ENCODE data around the gene EXOSC7. TPM values are rescaled to one million over a fixed set of nuclear protein-coding genes. Genes with fewer than 3 reads are reported as not detected.

Gene EXOSC7
- polyA plus RNA-seq, 1 donor from 2014 or later: 87.5 TPM

GRCh38 chr3:45011756-45012508 is 35.9 kb downstream of the EXOSC7 start:
- no peaks in the 10 kb centered on the region for H3K27me3 ChIP-seq (ENCODE audit: insufficient read depth, low read depth, low read length)
- TF ChIP-seq EP300 (conservative IDR thresholded peaks at IDR 0.05; ENCODE audit: poor library complexity, severe bottlenecking): no peak
- no peak for TF ChIP-seq TAF1 (IDR thresholded peaks at IDR 0.05; ENCODE audit: low read depth)
- no peak for TF ChIP-seq EZH2 (IDR thresholded peaks at IDR 0.05; ENCODE audit: borderline replicate concordance, insufficient read depth, low read length, poor library complexity, severe bottlenecking)
- no peak for TF ChIP-seq SMC3 (conservative IDR thresholded peaks at IDR 0.05; ENCODE audit: poor library complexity)
- no peak for TF ChIP-seq RAD21 (conservative IDR thresholded peaks at IDR 0.05)
- TF ChIP-seq MXI1 (conservative IDR thresholded peaks at IDR 0.05; ENCODE audit: poor library complexity, severe bottlenecking): no peak
- no peak for TF ChIP-seq REST (IDR thresholded peaks at IDR 0.05; ENCODE audit: borderline replicate concordance)
- no peak for TF ChIP-seq POLR2AphosphoS5 (IDR thresholded peaks at IDR 0.05)
- TF ChIP-seq CTCF (IDR thresholded peaks at IDR 0.05; ENCODE audit: poor library complexity, severe bottlenecking): no peak
- no peak overlapping the region for H2AFZ ChIP-seq (ENCODE audit: low read depth, low read length)
- no peaks in the 10 kb centered on the region for H3F3A ChIP-seq (ENCODE audit: insufficient read depth, low read length, poor library complexity, severe bottlenecking)
- no peak overlapping the region for H3K27ac ChIP-seq (ENCODE audit: low read length)
- H3K9me3 ChIP-seq (ENCODE audit: low read length): no peaks in the 10 kb centered on the region
- H3K9me2 ChIP-seq (ENCODE audit: insufficient read depth, low read length): no peaks in the 10 kb centered on the region
- no peak overlapping the region for H3K4me3 ChIP-seq (ENCODE audit: low read length)
- H3K79me2 ChIP-seq (replicated peaks; ENCODE audit: insufficient read depth, low read length): no peaks in the 10 kb centered on the region
- no peaks in the 10 kb centered on the region for H3K36me3 ChIP-seq (ENCODE audit: insufficient read depth, low read length)
- no peak overlapping the region for H3K9ac ChIP-seq (ENCODE audit: low read length)
- H4K20me1 ChIP-seq (ENCODE audit: insufficient read depth): no peaks in the 10 kb centered on the region
- H3K4me2 ChIP-seq (ENCODE audit: low read length): no peak overlapping the region

- H3K36me3 ChIP-seq (ENCODE audit: insufficient read depth, low read length): no peaks in the 10 kb centered on the region
These were observed 36.5 kb downstream of the EXOSC7 start for GRCh38 chr3:45012577-45012976.

More at GRCh38 chr3:45012577-45012976, 36.5 kb downstream of the EXOSC7 start:
- no peak overlapping the region for H3K4me3 ChIP-seq (ENCODE audit: low read length)
- no peaks in the 10 kb centered on the region for H3K9me3 ChIP-seq (ENCODE audit: low read length)
- H3K9ac ChIP-seq (ENCODE audit: low read length): no peak overlapping the region
- H3F3A ChIP-seq (ENCODE audit: insufficient read depth, low read length, poor library complexity, severe bottlenecking): no peaks in the 10 kb centered on the region
- no peaks in the 10 kb centered on the region for H3K79me2 ChIP-seq (replicated peaks; ENCODE audit: insufficient read depth, low read length)
- H3K27me3 ChIP-seq (ENCODE audit: insufficient read depth, low read depth, low read length): no peaks in the 10 kb centered on the region
- H3K27ac ChIP-seq (ENCODE audit: low read length): no peak overlapping the region
- H2AFZ ChIP-seq (ENCODE audit: low read depth, low read length): no peak overlapping the region
- H3K9me2 ChIP-seq (ENCODE audit: insufficient read depth, low read length): no peaks in the 10 kb centered on the region
- H4K20me1 ChIP-seq (ENCODE audit: insufficient read depth): no peaks in the 10 kb centered on the region
- TF ChIP-seq MXI1 (conservative IDR thresholded peaks at IDR 0.05; ENCODE audit: poor library complexity, severe bottlenecking) (no peak), EP300 (conservative IDR thresholded peaks at IDR 0.05; ENCODE audit: poor library complexity, severe bottlenecking) (peak; percentile 48)
- no peak overlapping the region for H3K4me2 ChIP-seq (ENCODE audit: low read length)
